ENCODE results near the gene MYO3B. TPM values are rescaled to one million over a fixed set of nuclear protein-coding genes. Genes with fewer than 3 reads are reported as not detected.

MYO3B gene
- total and polyA plus RNA-seq, 2 donors (not counting 1 experiment from before 2014, with no cell fraction given) = not detected

DNA sequence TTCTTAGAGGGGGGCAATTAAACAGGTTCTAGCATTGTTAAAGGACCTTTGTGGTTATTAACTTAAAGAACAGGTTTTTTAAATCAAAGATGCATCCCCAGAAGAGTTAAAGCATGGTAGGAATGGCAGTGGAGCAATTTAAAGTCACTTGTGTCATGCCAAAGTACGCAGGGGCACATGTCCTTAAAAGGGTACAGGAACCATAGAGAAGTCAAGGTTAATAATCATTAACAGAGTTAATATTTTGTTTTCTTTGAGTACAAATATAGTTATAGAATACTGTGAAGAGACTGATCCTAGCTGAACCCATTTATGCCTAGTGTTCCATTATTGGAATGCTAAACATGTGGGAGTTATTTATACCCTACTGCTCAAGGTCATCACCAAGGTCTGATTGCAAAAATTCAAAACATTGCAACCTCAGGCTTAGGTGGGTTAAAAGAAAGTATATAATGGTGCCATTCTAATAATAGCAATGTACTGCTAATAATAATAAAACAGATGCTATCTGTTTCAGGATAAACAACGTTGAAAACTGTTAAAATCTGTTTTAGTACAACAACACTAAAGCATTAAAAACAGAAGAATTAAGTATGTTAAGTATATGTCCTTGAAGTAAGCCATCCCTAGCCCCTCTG, 216.0 kb downstream of the MYO3B start:
- H3K27me3 Mint-ChIP-seq = peaks cover 39% of the 10 kb centered on the region
- Histone ChIP-seq H3K27me3 (replicated peaks in 1 of 4; ENCODE audit: control extremely low read depth in 1 of 4, control insufficient read depth in 3 of 4, insufficient read depth in 4 of 4, low read length in 3 of 4) (peaks cover 0 to 7% (median 0%) of the 10 kb centered on the region in 4 experiments), H3K36me3 (replicated peaks in 1 of 2; ENCODE audit: control extremely low read depth in 1 of 2, control insufficient read depth in 1 of 2, extremely low read depth in 1 of 2, insufficient read depth in 2 of 2, low read length in 1 of 2) (no peaks in the 10 kb centered on the region), H2AFZ (ENCODE audit: insufficient read depth, low read depth, low read length, poor library complexity, severe bottlenecking) (no peak overlapping the region), H3K4me3 (ENCODE audit: control extremely low read depth in 1 of 5, extremely low read depth in 1 of 5, insufficient read depth in 1 of 5, low read depth in 2 of 5, low read length in 4 of 5) (no peak overlapping the region), H3K9me3 (ENCODE audit: control extremely low read depth in 1 of 3, control insufficient read depth in 2 of 3, insufficient read depth in 1 of 3, low read length in 2 of 3) (no peaks in the 10 kb centered on the region), H3K79me2 (ENCODE audit: control insufficient read depth, insufficient read depth, low read length) (no peaks in the 10 kb centered on the region), H3K27ac (ENCODE audit: low read length in 2 of 2) (no peak overlapping the region), H4K20me1 (ENCODE audit: control insufficient read depth, insufficient read depth, low read length, poor library complexity, severe bottlenecking) (no peaks in the 10 kb centered on the region), H3K4me1 (ENCODE audit: control insufficient read depth in 2 of 2, insufficient read depth in 2 of 2, low read length in 2 of 2) (no peaks in the 10 kb centered on the region), H3K9ac (ENCODE audit: low read length) (no peak overlapping the region), H3K4me2 (replicated peaks; ENCODE audit: low read depth, low read length, poor library complexity, severe bottlenecking) (no peak overlapping the region)
- H3K4me1 Mint-ChIP-seq = no peaks in the 10 kb centered on the region
- ChIA-PET POLR2A (no interaction called here), CTCF (no interaction called here)
- no peak for DNase-seq
- H3K27ac Mint-ChIP-seq = no peak overlapping the region
- ATAC-seq (ENCODE audit: low read depth) = no peak
- TF ChIP-seq, protein P1, sequence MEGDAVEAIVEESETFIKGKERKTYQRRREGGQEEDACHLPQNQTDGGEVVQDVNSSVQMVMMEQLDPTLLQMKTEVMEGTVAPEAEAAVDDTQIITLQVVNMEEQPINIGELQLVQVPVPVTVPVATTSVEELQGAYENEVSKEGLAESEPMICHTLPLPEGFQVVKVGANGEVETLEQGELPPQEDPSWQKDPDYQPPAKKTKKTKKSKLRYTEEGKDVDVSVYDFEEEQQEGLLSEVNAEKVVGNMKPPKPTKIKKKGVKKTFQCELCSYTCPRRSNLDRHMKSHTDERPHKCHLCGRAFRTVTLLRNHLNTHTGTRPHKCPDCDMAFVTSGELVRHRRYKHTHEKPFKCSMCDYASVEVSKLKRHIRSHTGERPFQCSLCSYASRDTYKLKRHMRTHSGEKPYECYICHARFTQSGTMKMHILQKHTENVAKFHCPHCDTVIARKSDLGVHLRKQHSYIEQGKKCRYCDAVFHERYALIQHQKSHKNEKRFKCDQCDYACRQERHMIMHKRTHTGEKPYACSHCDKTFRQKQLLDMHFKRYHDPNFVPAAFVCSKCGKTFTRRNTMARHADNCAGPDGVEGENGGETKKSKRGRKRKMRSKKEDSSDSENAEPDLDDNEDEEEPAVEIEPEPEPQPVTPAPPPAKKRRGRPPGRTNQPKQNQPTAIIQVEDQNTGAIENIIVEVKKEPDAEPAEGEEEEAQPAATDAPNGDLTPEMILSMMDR (IDR thresholded peaks at IDR 0.05) = no peak
- no peak for TF ChIP-seq EZH2 (IDR thresholded peaks at IDR 0.05; ENCODE audit: borderline replicate concordance, insufficient read depth, low read depth, low read length, poor library complexity, severe bottlenecking)
- H3K4me3 Mint-ChIP-seq = no peak overlapping the region
- no peaks in the 10 kb centered on the region for H3K9me3 Mint-ChIP-seq (ENCODE audit: insufficient read depth)
- no CpG with 5 or more reads among the region's 2 CpGs for WGBS (ENCODE audit: insufficient coverage)
- intact Hi-C loops (cut with micrococcal nuclease) = no loop called here

DNA sequence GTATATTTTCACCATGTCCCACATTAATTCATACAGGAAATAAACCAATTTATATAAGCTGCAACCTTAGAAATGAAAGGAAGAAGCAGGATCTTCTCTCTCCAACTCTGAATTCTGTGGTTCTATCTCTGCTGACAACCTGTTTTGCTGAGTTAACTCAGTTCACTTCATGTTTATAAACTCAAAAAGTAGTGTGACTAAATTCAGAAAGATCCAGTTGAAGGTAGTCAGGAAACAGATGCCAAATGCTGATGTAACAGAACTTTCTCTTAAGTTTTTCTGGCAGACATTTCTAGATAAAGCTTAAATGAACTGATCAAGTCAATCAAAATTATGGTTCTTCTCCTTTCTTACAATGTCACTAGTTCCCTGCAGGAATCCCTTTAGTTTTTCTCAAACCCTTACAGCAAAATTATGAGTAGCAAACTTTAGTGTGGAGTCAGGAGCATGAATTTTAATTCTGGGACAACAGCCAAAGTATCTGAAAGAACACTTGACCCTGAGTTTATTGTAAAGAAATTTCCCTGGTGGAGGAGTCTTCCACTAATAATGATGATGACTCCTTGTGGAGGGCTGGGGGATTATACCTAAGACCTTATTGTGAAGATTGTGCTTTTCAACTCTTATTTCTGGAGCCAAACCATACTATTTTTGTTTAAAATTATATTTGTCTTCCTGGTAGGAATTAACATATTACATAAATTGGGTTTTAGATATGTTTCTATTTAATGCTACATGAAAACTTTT, 216.9 kb downstream of the MYO3B start:
- POLR2A ChIA-PET = no interaction called here
- ATAC-seq (ENCODE audit: low read depth) (no peak), DNase-seq (no peak)
- H3K9me3 Mint-ChIP-seq (ENCODE audit: insufficient read depth) = no peaks in the 10 kb centered on the region
- H3K4me1 ChIP-seq (ENCODE audit: control insufficient read depth in 2 of 2, insufficient read depth in 2 of 2, low read length in 2 of 2) = no peaks in the 10 kb centered on the region
- no peaks in the 10 kb centered on the region for H3K9me3 ChIP-seq (ENCODE audit: control extremely low read depth in 1 of 3, control insufficient read depth in 2 of 3, insufficient read depth in 1 of 3, low read length in 2 of 3)
- H3K27ac ChIP-seq (ENCODE audit: low read length in 2 of 2) = no peak overlapping the region
- H4K20me1 ChIP-seq (ENCODE audit: control insufficient read depth, insufficient read depth, low read length, poor library complexity, severe bottlenecking) = no peaks in the 10 kb centered on the region
- CTCF ChIA-PET = no interaction called here
- H3K4me2 ChIP-seq (replicated peaks; ENCODE audit: low read depth, low read length, poor library complexity, severe bottlenecking) = no peak overlapping the region
- TF ChIP-seq EZH2 (IDR thresholded peaks at IDR 0.05; ENCODE audit: borderline replicate concordance, insufficient read depth, low read depth, low read length, poor library complexity, severe bottlenecking) = no peak
- TF ChIP-seq, protein P1 (IDR thresholded peaks at IDR 0.05) = no peak
- no peaks in the 10 kb centered on the region for H3K36me3 ChIP-seq (replicated peaks in 1 of 2; ENCODE audit: control extremely low read depth in 1 of 2, control insufficient read depth in 1 of 2, extremely low read depth in 1 of 2, insufficient read depth in 2 of 2, low read length in 1 of 2)
- H2AFZ ChIP-seq (ENCODE audit: insufficient read depth, low read depth, low read length, poor library complexity, severe bottlenecking) = no peak overlapping the region
- no peak overlapping the region for H3K4me3 Mint-ChIP-seq
- no peak overlapping the region for H3K27ac Mint-ChIP-seq
- no peak overlapping the region for H3K9ac ChIP-seq (ENCODE audit: low read length)
- no peaks in the 10 kb centered on the region for H3K4me1 Mint-ChIP-seq
- no peak overlapping the region for H3K4me3 ChIP-seq (ENCODE audit: control extremely low read depth in 1 of 5, extremely low read depth in 1 of 5, insufficient read depth in 1 of 5, low read depth in 2 of 5, low read length in 4 of 5)
- intact Hi-C loops (cut with micrococcal nuclease) = no loop called here
- peaks cover 33% of the 10 kb centered on the region for H3K27me3 Mint-ChIP-seq
- peaks cover 0 to 7% (median 0%) of the 10 kb centered on the region in 4 experiments for H3K27me3 ChIP-seq (replicated peaks in 1 of 4; ENCODE audit: control extremely low read depth in 1 of 4, control insufficient read depth in 3 of 4, insufficient read depth in 4 of 4, low read length in 3 of 4)
- no peaks in the 10 kb centered on the region for H3K79me2 ChIP-seq (ENCODE audit: control insufficient read depth, insufficient read depth, low read length)

All from B cell (primary cell).